Mucosa of gallbladder (tissue), 1 donor: ENCODE results near the gene PPP1CA. TPM values are rescaled to one million over a fixed set of nuclear protein-coding genes. Genes with fewer than 3 reads are reported as not detected.
"Not testable (repeated sequence)": the region's sequence is repeated elsewhere in the genome, so short reads cannot be mapped to it uniquely, and the experiment has no call there.

Source experiments
- DNase-seq: peaks from one replicate; pipeline ENCODE4 v3.0.0-alpha.2; 2020; ENCODE audit warnings: low spot score
- total RNA-seq: library from RNA; stranded (reverse); gene quantifications from one replicate; pipeline ENCODE4 v1.2.1, GENCODE V29; 2021
- donor health status: DM: no; HTN: no; CAD: no.

Gene PPP1CA
- total RNA-seq, 1 donor from 2014 or later: 140 TPM

DNA sequence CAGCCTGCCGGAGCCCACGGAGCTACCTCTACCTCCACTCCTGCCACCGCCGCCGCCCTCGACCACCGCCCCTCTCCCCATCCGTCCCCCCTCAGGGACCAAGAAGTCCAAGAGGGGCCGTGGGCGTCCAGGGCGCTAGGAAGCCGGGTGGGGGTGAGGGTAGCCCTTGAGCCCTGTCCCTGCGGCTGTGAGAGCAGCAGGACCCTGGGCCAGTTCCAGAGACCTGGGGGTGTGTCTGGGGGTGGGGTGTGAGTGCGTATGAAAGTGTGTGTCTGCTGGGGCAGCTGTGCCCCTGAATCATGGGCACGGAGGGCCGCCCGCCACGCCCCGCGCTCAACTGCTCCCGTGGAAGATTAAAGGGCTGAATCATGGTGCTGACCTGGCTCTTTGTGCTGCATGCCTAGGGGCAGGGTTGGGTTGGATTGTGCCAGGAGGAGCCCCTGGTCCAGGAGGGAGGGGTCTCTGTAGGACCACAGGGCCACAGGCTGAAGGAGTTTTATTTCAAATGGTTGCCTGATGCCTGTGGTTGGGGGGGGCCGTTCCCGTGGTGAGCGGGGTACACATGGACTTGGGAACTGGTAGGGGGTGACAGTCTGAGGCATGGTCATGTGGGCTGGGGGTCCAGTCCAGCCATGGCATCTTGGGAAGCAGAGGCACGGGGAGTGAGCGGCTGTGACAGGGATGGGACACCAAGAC, 33.5 kb upstream of the PPP1CA start:
- DNase-seq: no peak

DNA sequence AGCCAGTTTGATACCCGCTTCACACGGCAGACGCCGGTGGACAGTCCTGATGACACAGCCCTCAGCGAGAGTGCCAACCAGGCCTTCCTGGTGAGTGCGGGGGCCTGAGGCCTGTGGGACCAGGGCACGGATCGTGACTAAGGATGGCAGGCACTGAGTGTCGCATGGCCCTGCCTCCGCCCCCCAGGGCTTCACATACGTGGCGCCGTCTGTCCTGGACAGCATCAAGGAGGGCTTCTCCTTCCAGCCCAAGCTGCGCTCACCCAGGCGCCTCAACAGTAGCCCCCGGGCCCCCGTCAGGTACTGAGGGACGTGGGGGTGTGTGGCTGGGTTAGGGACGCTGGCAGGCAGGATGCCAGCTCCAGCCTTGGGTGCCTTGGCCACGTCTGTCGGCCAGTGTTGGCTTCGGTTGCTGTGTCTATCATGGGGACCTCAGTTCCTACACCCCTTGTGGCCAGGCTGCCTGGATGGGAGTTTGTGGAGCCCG, 32.8 kb upstream of the PPP1CA start:
- DNase-seq: no peak

DNA sequence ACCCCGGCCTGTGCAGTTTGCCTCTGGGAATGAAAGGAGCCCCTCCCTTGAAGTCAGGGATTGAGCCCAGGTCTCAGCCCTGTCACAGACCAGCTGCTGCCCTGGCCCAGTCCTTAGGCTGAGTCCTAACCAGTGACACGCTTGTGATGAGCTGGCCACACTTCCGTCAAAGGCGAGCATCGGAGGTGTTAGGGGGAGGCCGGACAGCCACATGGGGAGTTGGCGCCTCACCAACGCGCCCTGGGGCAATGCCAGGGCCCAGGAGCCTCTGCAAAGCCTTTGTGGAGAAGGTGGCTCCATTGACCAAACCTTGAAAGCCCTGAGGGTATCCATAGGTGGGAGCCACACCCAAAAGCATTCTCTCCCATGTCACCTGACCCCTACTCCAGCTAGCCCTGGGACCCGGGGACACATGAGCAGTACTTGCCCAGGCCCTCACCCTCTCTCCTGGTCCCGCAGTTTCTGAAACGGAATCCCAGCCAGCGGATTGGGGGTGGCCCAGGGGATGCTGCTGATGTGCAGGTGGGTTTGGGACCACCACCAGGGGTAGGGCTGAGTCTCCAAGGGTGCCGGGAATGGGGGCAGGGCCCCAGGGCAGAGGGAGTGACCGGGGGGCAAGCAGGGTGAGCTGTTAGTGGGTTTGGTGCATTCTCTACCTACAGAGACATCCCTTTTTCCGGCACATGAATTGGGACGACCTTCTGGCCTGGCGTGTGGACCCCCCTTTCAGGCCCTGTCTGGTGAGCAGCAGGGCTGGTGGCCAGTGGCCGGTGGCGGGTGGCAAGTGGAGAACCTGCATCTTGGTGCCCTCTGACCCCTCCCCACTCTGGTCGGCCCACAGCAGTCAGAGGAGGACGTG, 32.1 kb upstream of the PPP1CA start:
- DNase-seq: no peak

DNA sequence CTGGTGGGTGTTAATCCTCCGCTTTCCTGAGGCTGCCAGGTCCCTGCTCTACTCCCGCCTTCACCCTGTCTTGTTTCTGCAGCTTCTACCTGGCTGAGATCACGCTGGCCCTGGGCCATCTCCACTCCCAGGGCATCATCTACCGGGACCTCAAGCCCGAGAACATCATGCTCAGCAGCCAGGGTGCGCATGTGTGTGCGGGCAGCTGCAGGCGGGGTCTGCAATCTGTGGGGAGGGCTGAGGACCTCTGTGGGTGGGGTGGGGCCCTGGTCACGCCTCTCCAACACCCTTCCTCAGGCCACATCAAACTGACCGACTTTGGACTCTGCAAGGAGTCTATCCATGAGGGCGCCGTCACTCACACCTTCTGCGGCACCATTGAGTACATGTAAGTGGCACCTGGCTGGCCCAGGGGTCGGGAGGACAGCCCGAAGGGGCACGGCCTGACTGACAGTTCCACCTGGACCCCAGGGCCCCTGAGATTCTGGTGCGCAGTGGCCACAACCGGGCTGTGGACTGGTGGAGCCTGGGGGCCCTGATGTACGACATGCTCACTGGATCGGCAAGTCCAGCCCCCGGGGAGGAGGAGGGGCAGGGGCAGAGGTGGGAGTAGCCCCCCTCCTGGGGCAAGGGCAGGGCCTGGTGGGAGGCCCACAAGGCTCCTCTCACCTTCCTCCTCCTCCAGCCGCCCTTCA, 31.1 kb upstream of the PPP1CA start:
- DNase-seq: no peak

DNA sequence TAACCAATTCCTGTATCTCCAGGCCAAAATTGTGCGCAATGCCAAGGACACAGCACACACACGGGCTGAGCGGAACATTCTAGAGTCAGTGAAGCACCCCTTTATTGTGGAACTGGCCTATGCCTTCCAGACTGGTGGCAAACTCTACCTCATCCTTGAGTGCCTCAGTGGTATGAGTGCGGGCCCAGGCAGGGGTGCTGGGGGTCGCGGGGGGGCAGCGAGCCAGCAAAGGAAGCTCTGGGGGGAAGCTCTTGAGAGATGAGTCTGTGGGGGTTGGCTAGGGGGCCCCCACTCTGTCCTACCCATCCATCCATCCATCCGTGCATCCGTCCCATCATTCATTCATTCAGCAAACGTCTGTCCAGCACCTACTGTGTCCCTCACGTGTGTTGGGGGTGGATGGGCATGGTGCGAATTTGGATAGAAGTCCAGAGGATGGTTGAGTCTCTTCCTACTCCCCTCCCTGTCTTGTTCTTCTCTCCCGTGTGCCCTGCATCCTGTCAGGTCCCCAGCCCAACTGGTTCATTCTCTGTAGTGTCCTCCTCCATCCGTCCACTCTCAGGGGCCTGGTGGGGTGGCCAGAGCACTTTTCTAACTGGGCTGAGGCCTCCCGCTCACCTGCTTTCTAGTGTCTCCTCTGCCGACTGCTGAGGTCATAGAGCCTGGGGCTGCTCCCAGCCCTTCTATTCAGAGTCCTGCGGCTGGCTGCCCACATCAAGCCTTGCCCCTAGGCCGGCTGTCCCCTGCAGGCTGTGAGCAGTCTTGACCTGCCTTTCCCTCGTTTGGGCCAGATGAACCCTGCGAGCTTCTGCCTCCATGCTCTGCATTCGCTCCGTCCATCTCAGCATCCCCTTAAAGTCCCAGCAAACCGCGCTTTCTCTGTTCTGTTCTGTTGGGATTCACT, 29.9 kb upstream of the PPP1CA start:
- DNase-seq: no peak

DNA sequence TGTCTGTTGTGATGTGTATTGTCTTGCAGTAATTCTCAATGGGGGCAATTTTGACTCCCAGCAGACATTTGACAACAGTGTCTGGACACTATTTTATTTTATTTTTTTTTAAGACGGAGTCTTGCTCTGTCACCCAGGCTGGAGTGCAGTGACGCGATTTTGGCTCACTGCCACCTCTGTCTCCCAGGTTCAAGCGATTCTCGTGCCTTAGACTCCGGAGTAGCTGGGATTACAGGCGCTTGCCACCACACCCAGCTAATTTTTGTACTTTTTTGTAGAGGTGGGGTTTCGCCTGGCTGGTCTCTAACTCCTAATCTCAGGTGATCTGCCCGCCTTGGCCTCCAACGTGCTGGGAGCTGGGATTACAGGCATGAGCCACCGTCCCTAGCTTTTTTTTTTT, 28.1 kb upstream of the PPP1CA start:
- no peak for DNase-seq

DNA sequence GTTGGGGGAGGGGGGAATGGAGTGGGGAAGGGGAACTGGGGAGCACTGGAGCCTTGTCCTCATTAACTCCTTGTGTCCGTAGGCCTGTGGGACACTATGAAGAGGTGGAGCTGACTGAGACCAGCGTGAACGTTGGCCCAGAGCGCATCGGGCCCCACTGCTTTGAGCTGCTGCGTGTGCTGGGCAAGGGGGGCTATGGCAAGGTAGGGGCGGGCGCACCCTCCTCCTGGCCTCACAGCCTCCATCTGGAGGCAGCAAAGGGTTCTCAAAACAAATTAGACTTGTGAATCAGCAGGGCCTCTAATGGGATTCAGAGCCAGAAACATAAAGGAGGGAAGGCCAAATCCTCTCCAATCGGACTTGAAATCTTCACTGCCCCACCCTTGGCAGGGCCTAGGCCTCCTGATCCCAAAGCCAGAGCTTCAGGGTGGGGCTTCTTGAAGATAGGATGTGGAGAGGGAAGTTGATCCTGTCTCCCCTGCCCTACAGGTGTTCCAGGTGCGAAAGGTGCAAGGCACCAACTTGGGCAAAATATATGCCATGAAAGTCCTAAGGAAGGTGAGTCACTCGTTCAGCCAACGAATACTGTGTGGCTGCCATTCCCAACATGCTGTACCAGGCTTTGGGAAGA, 27.5 kb upstream of the PPP1CA start:
- DNase-seq: no peak

DNA sequence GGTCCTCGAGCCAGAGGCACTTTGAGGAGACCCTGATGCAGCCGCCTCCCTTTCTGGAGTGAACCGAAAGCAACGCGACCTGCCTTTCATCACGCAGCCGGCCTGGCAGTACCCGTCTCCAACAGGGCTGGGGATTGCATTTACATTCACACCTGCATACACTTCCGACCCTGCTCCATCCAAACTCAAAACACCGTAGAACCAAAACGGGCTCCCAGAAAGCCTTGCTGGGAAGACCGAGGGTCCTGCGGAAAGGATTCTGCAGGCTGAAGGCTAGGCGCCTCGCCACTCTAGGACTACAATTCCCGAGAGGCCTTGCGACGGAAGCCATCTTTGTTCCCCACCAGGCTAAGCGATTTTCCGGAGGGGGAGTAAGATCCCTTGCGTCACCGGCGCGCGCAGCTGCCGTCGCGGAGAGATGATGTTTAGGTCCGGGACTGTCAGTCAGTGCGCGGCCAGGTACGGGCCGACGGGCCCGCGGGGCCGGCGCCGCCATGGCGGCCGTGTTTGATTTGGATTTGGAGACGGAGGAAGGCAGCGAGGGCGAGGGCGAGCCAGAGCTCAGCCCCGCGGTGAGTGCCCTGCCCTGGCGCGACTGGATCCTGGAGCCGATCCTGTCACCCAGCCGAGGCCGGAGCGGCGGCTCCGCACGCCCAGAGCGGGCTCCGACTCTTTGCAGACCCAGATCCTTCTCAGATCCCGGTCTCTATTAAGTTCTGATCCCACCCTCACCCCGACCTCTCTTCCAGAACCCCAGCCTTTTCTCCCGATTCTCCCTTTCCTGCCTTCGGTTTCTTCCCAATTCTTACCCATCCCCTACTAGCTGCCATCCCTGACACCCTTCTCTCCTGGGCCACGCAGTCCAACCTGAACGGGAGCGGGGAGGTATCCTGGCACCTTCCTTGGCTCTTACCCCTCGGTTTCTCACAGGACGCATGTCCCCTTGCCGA, 26.7 kb upstream of the PPP1CA start, which contains the start of gene RPS6KB2:
Gene RPS6KB2, plus strand, starts transcription at position 443 of the 950 bp plus-strand sequence. Its CDS starts 52 bp downstream, at position 495.
- peak; percentile 99 for DNase-seq

DNA sequence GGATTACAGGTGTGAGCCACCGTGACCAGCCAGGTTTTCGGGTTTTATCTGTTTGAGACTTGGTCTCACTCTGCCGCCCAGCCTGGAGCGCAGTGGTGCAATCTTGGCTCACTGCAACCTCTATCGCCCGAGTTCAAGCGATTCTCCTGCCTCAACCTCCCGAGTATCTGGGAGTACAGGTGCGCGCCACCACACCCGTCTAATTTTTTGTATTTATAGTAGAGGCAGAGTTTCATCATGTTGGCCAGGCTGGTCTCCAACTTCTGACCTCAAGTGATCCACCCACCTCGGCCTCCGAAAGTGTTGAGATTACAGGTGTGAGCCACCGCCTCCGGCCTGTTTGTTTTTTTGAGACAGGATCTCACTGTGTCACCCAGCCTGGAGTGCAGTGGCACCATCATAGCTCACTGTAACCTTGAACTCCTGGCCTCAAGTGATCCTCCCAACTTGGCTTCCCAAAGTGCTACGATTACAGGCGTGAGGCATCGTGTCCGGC, 25.8 kb upstream of the PPP1CA start:
- DNase-seq: not testable (repeated sequence)

DNA sequence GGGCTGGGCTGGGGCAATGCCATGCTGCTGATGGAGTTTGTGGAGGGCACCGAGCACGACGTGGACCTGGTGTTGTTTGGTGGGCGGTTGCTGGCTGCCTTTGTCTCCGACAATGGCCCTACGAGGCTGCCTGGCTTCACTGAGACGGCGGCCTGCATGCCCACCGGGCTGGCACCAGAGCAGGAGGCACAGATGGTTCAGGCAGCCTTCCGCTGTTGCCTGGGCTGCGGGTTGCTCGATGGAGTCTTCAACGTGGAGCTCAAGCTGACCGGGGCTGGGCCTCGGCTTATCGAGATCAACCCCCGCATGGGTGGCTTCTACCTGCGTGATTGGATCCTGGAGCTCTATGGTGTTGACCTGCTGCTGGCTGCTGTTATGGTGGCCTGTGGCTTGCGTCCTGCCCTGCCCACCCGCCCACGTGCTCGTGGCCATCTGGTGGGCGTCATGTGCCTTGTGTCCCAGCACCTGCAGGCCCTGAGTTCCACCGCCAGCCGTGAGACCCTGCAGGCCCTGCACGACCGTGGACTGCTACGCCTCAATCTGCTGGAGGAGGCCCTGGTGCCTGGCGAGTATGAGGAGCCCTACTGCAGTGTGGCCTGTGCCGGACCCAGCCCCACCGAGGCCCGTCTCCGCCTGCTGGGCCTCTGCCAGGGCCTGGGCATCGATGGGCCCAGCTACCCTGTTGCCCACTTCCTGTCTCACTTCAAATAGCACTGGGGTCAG, 22.4 kb upstream of the PPP1CA start:
- no peak for DNase-seq

DNA sequence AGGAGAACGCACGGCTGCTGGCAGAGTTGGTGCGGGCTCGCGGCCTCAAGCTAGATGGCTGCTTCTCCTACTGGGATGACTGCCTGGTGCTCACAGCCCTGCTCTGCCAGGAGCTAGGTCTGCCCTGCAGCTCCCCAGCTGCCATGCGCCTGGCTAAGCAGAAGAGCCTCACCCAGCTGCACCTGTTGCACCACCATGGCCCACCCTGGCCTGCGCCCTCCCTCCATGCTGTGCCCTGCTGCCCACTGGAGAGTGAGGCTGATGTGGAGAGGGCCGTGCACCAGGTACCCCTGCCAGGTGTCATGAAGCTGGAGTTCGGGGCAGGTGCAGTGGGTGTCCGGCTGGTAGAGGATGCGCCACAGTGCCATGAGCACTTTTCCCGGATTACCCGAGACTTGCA, 21.8 kb upstream of the PPP1CA start:
- DNase-seq: no peak

DNA sequence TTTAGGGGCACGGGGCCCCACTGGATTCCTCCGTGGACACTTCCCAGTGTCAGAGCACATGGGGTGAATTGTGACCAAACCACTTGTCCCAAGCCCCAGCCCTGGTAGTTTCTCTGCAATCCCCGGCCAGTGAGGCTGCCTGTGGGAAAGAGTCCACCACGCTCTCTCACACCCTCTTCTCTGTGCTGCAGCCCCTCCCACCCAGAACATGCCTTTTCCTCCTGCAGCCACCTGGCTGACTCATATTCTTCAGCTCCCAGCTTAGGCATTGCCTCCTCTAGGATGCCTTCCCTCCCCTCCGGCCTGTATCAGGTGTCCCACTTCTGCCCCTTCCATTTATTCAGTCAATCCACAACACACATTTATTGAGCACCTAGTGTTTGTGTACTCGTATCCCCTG, 21.2 kb upstream of the PPP1CA start:
- DNase-seq: no peak

DNA sequence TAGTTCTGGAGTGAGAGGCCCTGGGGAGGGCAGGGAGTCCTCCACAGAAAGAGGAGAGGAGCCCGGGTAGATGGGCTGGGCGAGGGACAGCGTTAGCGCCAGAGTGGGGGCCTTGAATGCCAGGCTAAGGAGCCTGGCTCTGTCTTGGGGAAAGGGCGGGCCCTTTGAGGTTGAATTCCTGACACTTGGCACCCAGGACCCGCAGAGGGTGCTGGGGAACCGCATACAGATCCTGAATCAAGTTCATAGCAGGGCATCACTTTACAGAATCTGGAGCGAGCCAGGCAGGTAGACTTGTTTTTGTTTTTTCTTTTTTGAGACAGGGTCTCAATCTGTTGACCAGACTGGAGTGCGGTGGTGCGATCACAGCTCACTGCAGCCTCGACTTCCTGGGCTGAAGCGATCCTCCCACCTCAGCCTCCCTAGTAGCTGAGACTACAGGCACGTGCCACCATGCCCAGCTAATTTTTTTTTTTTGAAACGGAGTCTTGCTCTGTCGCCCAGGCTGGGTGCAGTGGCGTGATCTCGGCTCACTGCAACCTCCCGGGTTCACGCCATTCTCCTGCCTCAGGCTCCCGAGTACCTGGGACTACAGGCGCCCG, 19.9 kb upstream of the PPP1CA start:
- DNase-seq: no peak

DNA sequence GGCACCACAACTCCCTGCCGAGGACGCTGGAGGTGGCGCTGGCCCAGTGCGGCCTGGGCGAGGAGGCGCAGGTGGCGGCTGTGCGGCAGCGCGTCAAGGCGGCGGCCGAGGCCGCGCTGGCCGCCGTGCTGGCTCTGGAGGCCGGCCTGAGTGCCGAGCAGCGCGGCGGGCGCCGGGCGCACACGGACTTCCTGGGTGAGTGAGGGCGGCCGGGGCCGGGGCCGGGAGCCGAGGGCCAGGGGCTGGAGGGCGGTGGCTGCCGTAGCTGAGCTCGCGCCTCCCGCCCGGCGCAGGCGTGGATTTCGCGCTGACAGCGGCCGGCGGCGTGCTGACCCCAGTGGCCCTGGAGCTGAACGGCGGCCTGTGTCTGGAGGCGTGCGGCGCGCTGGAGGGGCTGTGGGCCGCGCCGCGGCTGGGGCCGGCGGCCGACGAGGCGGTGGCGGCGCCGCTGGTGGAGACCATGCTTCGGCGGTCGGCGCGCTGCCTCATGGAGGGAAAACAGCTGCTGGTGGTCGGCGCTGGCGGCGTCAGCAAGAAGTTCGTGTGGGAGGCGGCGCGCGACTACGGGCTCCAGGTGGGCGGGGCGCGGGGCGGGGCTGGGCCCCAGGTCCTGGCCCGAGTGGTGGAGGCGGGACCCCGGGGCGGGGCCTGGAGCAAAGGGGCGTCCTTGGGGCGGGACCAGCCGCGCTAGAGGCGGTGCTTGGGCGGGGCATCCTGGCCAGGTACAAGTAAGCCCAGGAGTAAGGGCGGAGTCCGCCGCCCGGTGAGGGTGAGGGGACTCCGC, 19.2 kb upstream of the PPP1CA start:
- peak; percentile 97 for DNase-seq

DNA sequence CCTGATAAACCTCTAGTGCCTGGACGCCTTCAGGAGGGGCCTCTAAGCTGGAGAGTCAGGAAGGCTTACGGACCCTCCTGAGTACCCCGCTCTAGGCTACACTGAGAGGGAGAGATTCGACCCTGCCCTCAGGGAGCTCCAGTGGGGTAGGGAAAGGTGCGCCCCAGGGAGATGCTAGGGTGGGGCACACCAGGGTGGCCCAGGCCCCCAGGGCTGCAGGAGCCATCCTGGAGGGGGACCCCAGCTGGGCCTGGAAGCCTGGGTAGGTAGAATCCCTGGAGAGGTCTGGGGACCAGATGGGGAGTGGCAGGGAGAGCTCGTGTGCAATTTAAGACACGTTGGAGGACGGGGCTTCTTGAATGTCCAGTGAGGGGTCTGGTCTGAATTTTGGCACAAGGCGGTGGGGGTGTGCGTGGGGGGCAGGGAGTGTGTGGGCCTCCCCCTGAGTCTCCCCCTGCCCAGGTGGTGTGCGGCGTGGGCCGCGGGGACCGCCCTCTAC, 18.5 kb upstream of the PPP1CA start:
- no peak for DNase-seq

DNA sequence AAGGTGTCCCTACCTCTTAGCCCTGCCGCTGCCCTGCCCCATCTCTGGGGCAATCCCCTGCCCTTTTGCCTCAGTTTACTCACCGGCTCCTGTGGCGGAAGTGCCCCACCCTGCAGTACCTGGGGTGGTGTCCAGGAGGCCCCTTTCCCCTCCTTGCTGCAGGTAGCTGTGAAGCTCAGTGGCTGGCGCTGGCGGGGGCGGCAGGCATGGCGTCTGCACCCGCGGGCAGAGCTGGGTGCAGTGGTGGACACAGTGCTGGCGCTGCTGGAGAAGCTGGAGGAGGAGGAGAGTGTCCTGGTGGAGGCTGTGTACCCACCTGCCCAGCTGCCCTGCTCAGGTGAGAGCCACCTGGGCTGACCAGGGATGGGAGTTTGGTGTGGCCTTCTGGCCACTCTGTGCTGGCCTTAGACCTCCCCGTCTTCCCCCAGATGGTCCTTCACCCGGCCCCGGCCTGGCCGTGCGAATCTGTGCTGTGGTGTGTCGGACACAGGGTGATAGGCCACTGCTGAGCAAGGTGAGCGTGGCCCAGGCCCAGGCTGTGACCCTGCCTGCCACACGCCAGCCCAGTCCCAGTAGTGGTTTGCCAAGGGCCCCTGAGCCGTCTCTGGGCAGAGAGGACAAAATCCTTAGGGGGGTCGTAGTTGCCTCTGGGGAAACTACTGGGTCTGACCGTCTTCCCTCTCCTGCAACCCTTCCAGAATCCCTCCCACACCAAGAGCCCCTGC, 17.8 kb upstream of the PPP1CA start:
- DNase-seq: no peak
